ENCODE data around the gene KRCC1. TPM values are rescaled to one million over a fixed set of nuclear protein-coding genes. Genes with fewer than 3 reads are reported as not detected.

KRCC1 gene
- total and polyA plus RNA-seq, 7 donors: 10.8 to 44.4 (median 20.1) TPM

- Histone ChIP-seq H3K4me3 (no peak overlapping the region), H3K4me1 (peaks cover 27% of the 10 kb centered on the region), H3K27ac (peak overlapping the region; percentile 41), H3K27me3 (ENCODE audit: insufficient read depth in 3 of 3, low read length in 2 of 3) (no peaks in the 10 kb centered on the region), H3K36me3 (ENCODE audit: insufficient read depth in 1 of 2, low read depth in 1 of 2) (peaks cover 0 to 36% of the 10 kb centered on the region in 2 donors), H3K9me3 (no peaks in the 10 kb centered on the region)
- DNase-seq (no peak), ATAC-seq (no peak)
- no peak for TF ChIP-seq CTCF (IDR thresholded peaks at IDR 0.05)
- intact Hi-C loops (cut with DNase I): no loop called here
- 86 to 96% (median 93%) methylated on average over 1 of the region's 1 CpG for WGBS, 3 donors
Measured at GRCh38 chr2:88082781-88083180, 27.2 kb upstream of the KRCC1 start.

- ATAC-seq (peak; percentile 57 to 70 (median 68)), DNase-seq (no peak)
- Histone ChIP-seq H3K4me1 (peaks cover 33% of the 10 kb centered on the region), H3K36me3 (ENCODE audit: insufficient read depth in 1 of 2, low read depth in 1 of 2) (peaks cover 0 to 29% of the 10 kb centered on the region in 2 donors), H3K27me3 (ENCODE audit: insufficient read depth in 3 of 3, low read length in 2 of 3) (no peaks in the 10 kb centered on the region), H3K9me3 (no peaks in the 10 kb centered on the region), H3K27ac (peak overlapping the region; percentile 51), H3K4me3 (no peak overlapping the region)
- 28 to 65% (median 30%) methylated on average over 4 of the region's 4 CpGs for WGBS, 3 donors
- no peak for TF ChIP-seq CTCF (IDR thresholded peaks at IDR 0.05)
- intact Hi-C loops (cut with DNase I): no loop called here
Measured at GRCh38 chr2:88081924-88082608, 26.5 kb upstream of the KRCC1 start.

GRCh38 chr2:88080545-88080944 is 25.0 kb upstream of the KRCC1 start:
- peak overlapping the region; percentile 51 for H3K27ac ChIP-seq
- peaks cover 0 to 17% of the 10 kb centered on the region in 2 donors for H3K36me3 ChIP-seq (ENCODE audit: insufficient read depth in 1 of 2, low read depth in 1 of 2)
- no peaks in the 10 kb centered on the region for H3K27me3 ChIP-seq (ENCODE audit: insufficient read depth in 3 of 3, low read length in 2 of 3)
- intact Hi-C loops (cut with DNase I): no loop called here
- DNase-seq (no peak), ATAC-seq (no peak)
- no peaks in the 10 kb centered on the region for H3K9me3 ChIP-seq
- TF ChIP-seq CTCF (IDR thresholded peaks at IDR 0.05): no peak
- WGBS, 3 donors: 47 to 79% (median 48%) methylated on average over 2 of the region's 2 CpGs
- no peak overlapping the region for H3K4me3 ChIP-seq
- peaks cover 42% of the 10 kb centered on the region for H3K4me1 ChIP-seq

- DNase-seq (no peak), ATAC-seq (no peak)
- peak overlapping the region; percentile 38 for H3K27ac ChIP-seq
- WGBS, 3 donors: 24 to 43% (median 28%) methylated on average over 3 of the region's 3 CpGs
- intact Hi-C loops (cut with DNase I): no loop called here
- peaks cover 52% of the 10 kb centered on the region for H3K4me1 ChIP-seq
- TF ChIP-seq CTCF (IDR thresholded peaks at IDR 0.05): no peak
- H3K9me3 ChIP-seq: no peaks in the 10 kb centered on the region
- H3K36me3 ChIP-seq (ENCODE audit: insufficient read depth in 1 of 2, low read depth in 1 of 2): no peaks in the 10 kb centered on the region
- no peak overlapping the region for H3K4me3 ChIP-seq
- no peaks in the 10 kb centered on the region for H3K27me3 ChIP-seq (ENCODE audit: insufficient read depth in 3 of 3, low read length in 2 of 3)
Measured at GRCh38 chr2:88078643-88079172, 23.1 kb upstream of the KRCC1 start.
